PC-3 (cell line): ENCODE data around the gene TRABD2A. TPM values are rescaled to one million over a fixed set of nuclear protein-coding genes. Genes with fewer than 3 reads are reported as not detected.

Source experiments
- ATAC-seq: fragments of 200-7000 bp; cut with Tn5 transposase; 2 replicates; pipeline ENCODE4 v1.9.1; 2020; ENCODE audit warnings: mild to moderate bottlenecking, moderate library complexity
- BruUV-seq: library from RNA; stranded (reverse); fragments of 400-500 nt; replicated peaks from 2 replicates; lab custom pipeline; 2021; lab: Mats Ljungman, UMichigan
- CTCF ChIA-PET: fragments of 300-600 bp; sonication (Branson Sonifier 250); formaldehyde crosslinking; loops from one replicate; lab custom pipeline; 2022; ENCODE audit warnings: antibody characterized with exemption; lab: Charles Lee
- POLR2A ChIA-PET: fragments of 300-600 bp; sonication (Branson Sonifier 250); formaldehyde crosslinking; loops from one replicate; lab custom pipeline; 2022; ENCODE audit warnings: antibody characterized with exemption; ENCODE audit not compliant: unreplicated experiment; lab: Charles Lee
- DNase-seq: peaks from one replicate; pipeline ENCODE4 v3.0.0-alpha.2; 2015
- H2AFZ ChIP-seq: fragments of 300-600 bp; sonication (generic); 2 replicates; pipeline ENCODE4 v1.6.0; 2016; ENCODE audit warnings: antibody characterized with exemption, low read length
- H3F3A ChIP-seq: fragments of 300-600 bp; sonication (generic); one replicate; pipeline ENCODE4 v1.6.0; 2017; ENCODE audit warnings: antibody characterized with exemption, low read length, control low read depth, mild to moderate bottlenecking; ENCODE audit not compliant: unreplicated experiment
- H3K27ac ChIP-seq: fragments of 300-600 bp; sonication (generic); 2 replicates; pipeline ENCODE4 v1.5.1; 2016; ENCODE audit warnings: mild to moderate bottlenecking, low read length
- H3K27me3 ChIP-seq: fragments of 300-600 bp; sonication (generic); 2 replicates; pipeline ENCODE4 v1.6.1; 2016; ENCODE audit warnings: low read length, mixed read lengths
- H3K36me3 ChIP-seq: fragments of 300-600 bp; sonication (generic); 2 replicates; pipeline ENCODE4 v1.6.1; 2016; ENCODE audit warnings: low read depth, mixed run types, low read length, mixed read lengths
- H3K4me1 ChIP-seq: fragments of 300-600 bp; sonication (generic); 2 replicates; pipeline ENCODE4 v1.5.1; 2016; ENCODE audit warnings: low read length; ENCODE audit not compliant: insufficient read depth
- H3K4me2 ChIP-seq: fragments of 300-600 bp; sonication (generic); 2 replicates; pipeline ENCODE4 v1.6.0; 2016; ENCODE audit warnings: low read length
- H3K4me3 ChIP-seq: fragments of 300-600 bp; sonication (generic); 2 replicates; pipeline ENCODE4 v1.5.1; 2016; ENCODE audit warnings: mild to moderate bottlenecking, low read length, mixed read lengths
- H3K79me2 ChIP-seq: fragments of 300-600 bp; sonication (generic); 2 replicates; pipeline ENCODE4 v1.6.1; 2017; ENCODE audit warnings: low read length, mixed read lengths
- H3K9ac ChIP-seq: fragments of 300-600 bp; sonication (generic); 2 replicates; pipeline ENCODE4 v1.6.0; 2016; ENCODE audit warnings: mild to moderate bottlenecking, low read length
- H3K9me2 ChIP-seq: fragments of 300-600 bp; sonication (generic); replicated peaks from 2 replicates; pipeline ENCODE4 v1.6.1; 2016; ENCODE audit warnings: mixed run types, low read length, mixed read lengths
- H3K9me3 ChIP-seq: fragments of 300-600 bp; sonication (generic); 2 replicates; pipeline ENCODE4 v1.6.1; 2016; ENCODE audit warnings: low read length, mixed read lengths
- H4K20me1 ChIP-seq: fragments of 300-600 bp; sonication (generic); 2 replicates; pipeline ENCODE4 v1.6.1; 2016; ENCODE audit warnings: low read length, mixed read lengths
- CTCF ChIP-seq: fragments of 300-600 bp; sonication (generic); conservative IDR thresholded peaks from 2 replicates; pipeline ENCODE4 v1.5.1; 2017; ENCODE audit warnings: antibody characterized with exemption, low read depth, mild to moderate bottlenecking, low read length
- EZH2 ChIP-seq: fragments of 300-600 bp; sonication (generic); IDR thresholded peaks from one replicate; pipeline ENCODE4 v1.6.1; 2017; ENCODE audit warnings: antibody characterized with exemption, mild to moderate bottlenecking, low read length; ENCODE audit not compliant: unreplicated experiment
- EZH2phosphoT487 ChIP-seq: fragments of 300-600 bp; sonication (generic); IDR thresholded peaks from 2 replicates; pipeline ENCODE4 v1.6.1; 2018; ENCODE audit warnings: mild to moderate bottlenecking, antibody characterized with exemption, low read length, borderline replicate concordance
- intact Hi-C: fragments of 100-400 bp; cut with micrococcal nuclease; formaldehyde crosslinking; loops from 2 replicates; pipeline ENCODE4 v1.9.0; 2023
- total RNA-seq: library from RNA; depleted of rRNA; stranded (reverse); fragments of >200 nt; gene quantifications from 2 replicates; pipeline ENCODE4 v1.2.3, GENCODE V29; 2014

The TRABD2A gene
- total RNA-seq, 1 experiment from 2014 or later = 2.0 TPM

DNA sequence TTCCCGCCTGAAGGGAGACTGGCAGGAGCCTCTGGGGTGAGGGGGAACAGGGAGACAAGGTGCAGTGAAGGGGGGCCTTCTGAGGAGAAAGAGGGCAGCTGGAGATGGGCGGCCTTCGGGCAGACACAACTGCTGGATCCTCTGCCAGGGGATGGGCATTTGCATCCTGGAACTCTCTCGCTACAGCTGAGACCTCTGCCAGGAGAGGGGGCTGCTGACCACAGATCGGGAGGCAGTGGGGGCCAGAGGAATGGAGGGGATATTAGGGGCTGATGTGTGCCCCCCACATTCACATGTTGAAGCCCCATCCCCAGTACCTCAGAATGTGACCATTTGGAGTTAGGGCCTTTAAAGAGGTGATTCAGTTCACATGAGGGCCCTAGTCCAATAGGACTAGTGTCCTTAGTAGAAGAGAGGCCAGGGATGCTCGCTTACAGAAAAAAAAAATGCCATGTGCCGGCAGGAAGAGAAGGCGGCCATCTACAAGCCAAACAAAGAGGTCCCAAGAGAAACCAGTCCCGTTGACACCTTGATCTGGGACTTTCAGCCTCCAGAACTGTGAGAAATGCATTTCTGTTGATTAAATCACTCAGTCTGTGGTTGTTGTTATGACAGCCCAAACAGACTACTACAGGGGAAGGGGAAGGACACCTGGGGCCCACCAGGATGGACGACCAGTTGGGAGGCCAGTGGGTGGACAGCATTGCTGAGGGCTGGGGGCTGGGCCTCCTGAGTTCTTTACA is 50.0 kb downstream of the TRABD2A start:
- H3K9ac ChIP-seq = no peak overlapping the region
- ATAC-seq (no peak), DNase-seq (no peak)
- TF ChIP-seq EZH2 (no peak), EZH2phosphoT487 (no peak), CTCF (no peak)
- no peak overlapping the region for H3K4me2 ChIP-seq
- H3K4me3 ChIP-seq = no peak overlapping the region
- no peak overlapping the region for H3K27ac ChIP-seq
- H2AFZ ChIP-seq = no peak overlapping the region
- intact Hi-C loops = no loop called here
- CTCF ChIA-PET = no interaction called here
- no peaks in the 10 kb centered on the region for H3K79me2 ChIP-seq
- BruUV-seq = no TSS peak
- H3K27me3 ChIP-seq = 0 out of 2 replicates have a peak, but pooled peaks cover 5% of the 10 kb centered on the region
- POLR2A ChIA-PET = no interaction called here
- no peaks in the 10 kb centered on the region for H3F3A ChIP-seq
- H3K4me1 ChIP-seq = no peaks in the 10 kb centered on the region
- H3K9me3 ChIP-seq = no peaks in the 10 kb centered on the region
- H3K36me3 ChIP-seq = no peaks in the 10 kb centered on the region
- no peaks in the 10 kb centered on the region for H4K20me1 ChIP-seq
- no peaks in the 10 kb centered on the region for H3K9me2 ChIP-seq

- Histone ChIP-seq H3K27ac (no peak overlapping the region), H3K4me3 (no peak overlapping the region), H4K20me1 (no peaks in the 10 kb centered on the region), H3K79me2 (no peaks in the 10 kb centered on the region), H3K27me3 (peaks cover 6% of the 10 kb centered on the region; the same call in 1 of the 2 replicates), H3K36me3 (no peaks in the 10 kb centered on the region), H3K9me3 (no peaks in the 10 kb centered on the region), H3K9me2 (no peaks in the 10 kb centered on the region), H3K9ac (no peak overlapping the region), H3K4me2 (no peak overlapping the region), H3K4me1 (no peaks in the 10 kb centered on the region), H2AFZ (no peak overlapping the region), H3F3A (no peaks in the 10 kb centered on the region)
- BruUV-seq = no TSS peak
- POLR2A ChIA-PET = no interaction called here
- TF ChIP-seq EZH2phosphoT487 = no peak
- no peak for TF ChIP-seq EZH2
- no peak for TF ChIP-seq CTCF
- intact Hi-C loops = no loop called here
- ATAC-seq (no peak; the same call in 1 of the 2 replicates), DNase-seq (no peak)
- CTCF ChIA-PET = no interaction called here
Measured at GRCh38 chr2:84830095-84830494, 50.8 kb downstream of the TRABD2A start.

GRCh38 chr2:84829693-84830092 is 51.2 kb downstream of the TRABD2A start:
- no peaks in the 10 kb centered on the region for H3K4me1 ChIP-seq
- H3K27me3 ChIP-seq = peaks cover 10% of the 10 kb centered on the region; the same call in 1 of the 2 replicates
- H3K36me3 ChIP-seq = no peaks in the 10 kb centered on the region
- intact Hi-C loops = no loop called here
- H3K4me3 ChIP-seq = no peak overlapping the region
- no peak overlapping the region for H3K9ac ChIP-seq
- no peaks in the 10 kb centered on the region for H4K20me1 ChIP-seq
- CTCF ChIA-PET = no interaction called here
- BruUV-seq = no TSS peak
- no peak overlapping the region for H3K4me2 ChIP-seq
- no peak for DNase-seq
- no peaks in the 10 kb centered on the region for H3K79me2 ChIP-seq
- H3K27ac ChIP-seq = no peak overlapping the region
- POLR2A ChIA-PET = no interaction called here
- ATAC-seq = no peak
- no peaks in the 10 kb centered on the region for H3K9me3 ChIP-seq
- H3F3A ChIP-seq = no peaks in the 10 kb centered on the region
- H3K9me2 ChIP-seq = no peaks in the 10 kb centered on the region
- no peak overlapping the region for H2AFZ ChIP-seq
- TF ChIP-seq CTCF (no peak), EZH2phosphoT487 (no peak), EZH2 (no peak)
